ENCODE data around the gene CRLF2.
"Not testable (repeated sequence)": the region's sequence is repeated elsewhere in the genome, so short reads cannot be mapped to it uniquely, and the experiment has no call there.

CRLF2 gene

GRCh38 chrX:1212532-1212931, at the start of gene CRLF2:
Gene CRLF2 (minus strand): TSS chrX:1212649. CDS start chrX:1212634, 15 bp downstream.
- DNase-seq (ENCODE audit: low read depth), result no peak

GRCh38 chrX:1261771-1262170, 49.3 kb upstream of the CRLF2 start:
- DNase-seq (ENCODE audit: low read depth), result not testable (repeated sequence)

GRCh38 chrX:1261285-1261684, 48.8 kb upstream of the CRLF2 start:
- DNase-seq (ENCODE audit: low read depth), result no peak

- DNase-seq (ENCODE audit: low read depth), result no peak
Measured at GRCh38 chrX:1252861-1253260, 40.4 kb upstream of the CRLF2 start.

GRCh38 chrX:1249101-1249887, 36.8 kb upstream of the CRLF2 start:
- DNase-seq (ENCODE audit: low read depth), result no peak

- no peak for DNase-seq (ENCODE audit: low read depth)
Measured at GRCh38 chrX:1248331-1249061, 36.0 kb upstream of the CRLF2 start.

- DNase-seq (ENCODE audit: low read depth), result no peak
Measured at GRCh38 chrX:1246816-1247215, 34.4 kb upstream of the CRLF2 start.

- DNase-seq (ENCODE audit: low read depth), result no peak
Measured at GRCh38 chrX:1244164-1245076, 32.0 kb upstream of the CRLF2 start.

GRCh38 chrX:1242891-1243402, 30.5 kb upstream of the CRLF2 start:
- no peak for DNase-seq (ENCODE audit: low read depth)

- not testable (repeated sequence) for DNase-seq (ENCODE audit: low read depth)
Measured at GRCh38 chrX:1240551-1240950, 28.1 kb upstream of the CRLF2 start.

GRCh38 chrX:1239681-1240142, 27.3 kb upstream of the CRLF2 start:
- DNase-seq (ENCODE audit: low read depth), result no peak

GRCh38 chrX:1231850-1232465, 19.5 kb upstream of the CRLF2 start:
- DNase-seq (ENCODE audit: low read depth), result no peak

- DNase-seq (ENCODE audit: low read depth), result not testable (repeated sequence)
Measured at GRCh38 chrX:1228101-1228500, 15.7 kb upstream of the CRLF2 start.

GRCh38 chrX:1226249-1226648, 13.8 kb upstream of the CRLF2 start:
- DNase-seq (ENCODE audit: low read depth), result no peak

- no peak for DNase-seq (ENCODE audit: low read depth)
Measured at GRCh38 chrX:1224954-1225353, 12.5 kb upstream of the CRLF2 start.

- no peak for DNase-seq (ENCODE audit: low read depth)
Measured at GRCh38 chrX:1223242-1223600, 10.8 kb upstream of the CRLF2 start.

- no peak for DNase-seq (ENCODE audit: low read depth)
Measured at GRCh38 chrX:1222531-1223241, 10.2 kb upstream of the CRLF2 start.

- no peak for DNase-seq (ENCODE audit: low read depth)
Measured at GRCh38 chrX:1221296-1221845, 8.9 kb upstream of the CRLF2 start.

- no peak for DNase-seq (ENCODE audit: low read depth)
Measured at GRCh38 chrX:1218286-1218685, 5.8 kb upstream of the CRLF2 start.

GRCh38 chrX:1215123-1215823, 2.8 kb upstream of the CRLF2 start:
- no peak for DNase-seq (ENCODE audit: low read depth)
